NCI-H82 (cell line): Measurements from ENCODE around the gene ATG101.
"Not testable (repeated sequence)": the region's sequence is repeated elsewhere in the genome, so short reads cannot be mapped to it uniquely, and the experiment has no call there.

Source experiments
- DNase-seq: peaks from one replicate; lab custom pipeline; 2025; lab: John Stamatoyannopoulos, UW

Gene ATG101

DNA sequence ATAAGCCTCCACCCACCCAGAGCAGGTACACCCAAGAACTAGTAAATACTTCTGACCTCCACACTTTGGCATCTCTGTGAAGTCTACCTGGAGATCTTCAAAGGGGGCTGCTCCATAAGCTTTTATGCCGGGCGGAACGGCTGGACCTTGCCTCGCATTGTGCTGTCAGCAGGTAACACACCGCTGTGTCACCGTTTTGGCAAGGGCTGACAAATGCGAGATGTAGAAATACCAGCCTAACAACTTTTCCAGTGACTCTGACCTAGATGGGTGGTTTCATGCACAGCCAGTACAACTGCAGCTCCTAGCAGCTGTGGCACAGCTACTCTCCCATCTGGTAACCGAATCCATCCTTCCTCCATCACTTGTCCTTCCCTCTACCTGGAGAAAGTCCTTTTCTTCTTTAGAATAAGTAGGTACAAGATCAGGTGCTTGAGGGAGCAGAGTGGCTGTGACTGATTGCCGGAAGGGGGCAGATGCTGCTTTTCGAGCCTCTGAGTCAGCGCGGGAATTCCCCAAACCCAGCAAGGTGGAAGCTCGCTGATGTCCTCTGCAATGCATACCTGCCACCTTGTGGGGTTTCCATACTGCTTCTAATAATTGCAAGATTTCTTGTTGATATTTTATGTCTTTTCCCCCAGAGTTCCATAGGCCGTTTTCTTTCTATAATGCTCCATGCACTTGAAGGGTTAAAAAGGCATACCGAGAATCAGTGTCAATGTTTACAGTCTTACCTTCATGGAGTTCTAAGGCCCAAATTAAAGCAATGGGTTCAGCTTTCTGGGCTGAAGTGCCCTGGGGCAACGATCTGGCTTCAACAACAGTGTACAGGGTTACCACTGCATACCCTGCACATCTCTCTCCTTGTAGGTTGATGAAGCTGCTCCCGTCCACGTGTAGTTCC is 46.7 kb downstream of the ATG101 start:
- DNase-seq: not testable (repeated sequence)

GRCh38 chr12:52117806-52118475 is 48.2 kb downstream of the ATG101 start:
- not testable (repeated sequence) for DNase-seq

GRCh38 chr12:52119398-52120254 is 49.8 kb downstream of the ATG101 start:
- peak; percentile 78 for DNase-seq

GRCh38 chr12:52120951-52121823 is 51.4 kb downstream of the ATG101 start:
- DNase-seq: no peak

DNA sequence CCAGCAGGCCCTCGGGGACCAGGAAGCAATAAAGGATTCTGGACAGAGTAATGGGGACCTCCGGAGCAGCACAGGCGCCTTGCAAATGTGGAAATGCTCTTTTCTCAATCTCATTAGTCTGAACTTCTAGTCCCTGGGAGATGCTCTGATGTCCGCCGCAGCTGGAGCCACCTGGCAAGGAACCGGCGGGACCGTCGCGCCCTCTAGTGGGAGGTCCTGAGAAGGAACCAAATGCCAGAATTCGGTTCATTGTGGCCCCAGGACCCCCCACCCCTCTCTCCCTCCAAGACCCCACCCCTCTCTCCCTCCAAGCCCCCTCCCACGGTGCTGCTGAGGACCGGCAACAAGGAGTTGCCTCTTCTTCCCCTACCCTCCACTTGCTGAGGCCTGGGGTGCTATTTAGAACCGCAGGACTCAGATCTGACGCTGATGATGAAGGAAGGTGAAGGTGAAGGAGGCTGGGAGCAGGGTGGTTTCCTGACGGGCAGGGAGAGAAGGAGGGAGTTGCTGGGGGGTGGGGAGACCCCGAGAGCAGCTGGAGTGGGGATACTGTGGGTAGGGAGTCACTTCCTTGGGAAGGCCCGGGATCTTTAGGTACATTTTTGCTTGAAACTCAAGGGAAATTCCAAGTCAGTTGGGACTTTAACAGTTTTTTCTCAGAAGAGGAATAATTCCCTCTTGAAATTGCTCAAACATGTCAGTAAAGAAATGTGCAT is 52.2 kb downstream of the ATG101 start:
- peak; percentile 92 for DNase-seq

DNA sequence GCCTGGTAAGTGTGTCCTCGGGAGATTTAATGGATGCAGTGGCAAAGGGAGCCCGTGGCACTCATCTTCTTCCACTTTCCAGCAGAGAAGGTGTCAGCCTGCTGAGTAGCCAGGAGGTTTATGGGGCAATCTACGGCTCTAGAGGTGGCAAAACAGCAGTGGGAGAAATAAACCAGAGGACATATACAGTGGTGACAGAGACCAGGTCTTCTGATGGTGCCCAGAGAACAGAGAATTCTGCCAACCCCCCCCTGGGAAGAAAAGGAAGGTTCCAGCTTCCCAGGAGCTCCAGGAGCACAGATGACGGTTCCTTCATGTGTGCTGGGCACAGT is 52.7 kb downstream of the ATG101 start:
- no peak for DNase-seq

- no peak for DNase-seq
Measured at GRCh38 chr12:52122904-52123303, 53.1 kb downstream of the ATG101 start.

DNA sequence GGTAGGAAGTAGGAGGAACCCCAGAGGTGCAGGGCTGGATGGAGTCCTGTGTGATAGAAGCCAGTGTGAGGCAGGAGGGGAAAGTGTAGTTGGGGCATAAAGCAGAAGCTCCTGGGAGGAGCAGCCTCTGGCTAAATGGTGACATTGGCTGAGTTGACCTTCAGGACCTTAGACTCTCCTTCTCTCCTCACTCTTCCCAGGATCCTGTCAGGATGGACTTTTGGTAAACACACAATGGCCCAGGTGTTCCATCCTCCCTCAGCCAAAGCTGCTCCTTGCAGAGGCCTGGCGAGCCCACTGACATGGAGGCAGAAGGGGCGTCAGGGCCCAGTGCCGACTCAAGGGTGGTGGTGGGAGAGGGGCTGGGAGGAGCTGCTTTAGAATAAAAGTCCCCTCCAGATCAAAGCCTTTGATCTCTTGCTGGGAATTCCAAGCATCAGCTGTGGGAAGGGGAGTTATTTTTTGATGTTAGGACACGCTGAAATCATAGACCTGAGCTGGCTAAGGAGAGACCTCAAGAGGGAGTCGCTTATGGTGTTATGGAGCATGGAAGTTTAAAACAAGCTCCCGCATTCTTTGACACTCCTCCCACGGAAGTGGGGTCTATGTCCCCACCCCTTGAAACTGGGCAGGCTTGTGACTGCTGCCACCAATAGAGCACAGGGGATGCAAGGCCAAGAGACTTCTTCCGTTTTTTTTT is 53.9 kb downstream of the ATG101 start:
- no peak for DNase-seq

DNA sequence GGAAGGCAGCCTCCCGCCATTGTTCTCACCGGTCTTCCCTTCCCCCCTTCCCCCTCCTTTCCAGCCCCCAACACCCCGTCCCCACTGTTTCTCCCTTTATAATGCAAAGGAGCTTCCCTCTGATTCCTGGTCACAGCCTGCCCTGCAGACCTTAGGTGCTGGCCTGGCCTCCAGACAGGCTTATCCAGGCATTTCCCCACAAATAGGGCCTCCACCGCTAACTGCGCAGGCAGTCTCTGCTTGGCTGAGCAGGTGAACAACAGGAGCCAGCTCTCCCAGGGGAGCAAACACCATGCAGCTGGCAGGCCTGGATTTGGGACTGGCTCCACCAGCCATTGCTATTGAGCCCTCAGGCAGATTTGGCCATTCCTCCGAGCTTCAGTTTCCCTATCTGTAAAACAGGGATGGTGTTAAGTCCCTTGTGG is 55.7 kb downstream of the ATG101 start:
- DNase-seq: no peak

GRCh38 chr12:52126050-52126604 is 56.3 kb downstream of the ATG101 start:
- DNase-seq: no peak
